Measurements from ENCODE around the gene KIF14.

DNA sequence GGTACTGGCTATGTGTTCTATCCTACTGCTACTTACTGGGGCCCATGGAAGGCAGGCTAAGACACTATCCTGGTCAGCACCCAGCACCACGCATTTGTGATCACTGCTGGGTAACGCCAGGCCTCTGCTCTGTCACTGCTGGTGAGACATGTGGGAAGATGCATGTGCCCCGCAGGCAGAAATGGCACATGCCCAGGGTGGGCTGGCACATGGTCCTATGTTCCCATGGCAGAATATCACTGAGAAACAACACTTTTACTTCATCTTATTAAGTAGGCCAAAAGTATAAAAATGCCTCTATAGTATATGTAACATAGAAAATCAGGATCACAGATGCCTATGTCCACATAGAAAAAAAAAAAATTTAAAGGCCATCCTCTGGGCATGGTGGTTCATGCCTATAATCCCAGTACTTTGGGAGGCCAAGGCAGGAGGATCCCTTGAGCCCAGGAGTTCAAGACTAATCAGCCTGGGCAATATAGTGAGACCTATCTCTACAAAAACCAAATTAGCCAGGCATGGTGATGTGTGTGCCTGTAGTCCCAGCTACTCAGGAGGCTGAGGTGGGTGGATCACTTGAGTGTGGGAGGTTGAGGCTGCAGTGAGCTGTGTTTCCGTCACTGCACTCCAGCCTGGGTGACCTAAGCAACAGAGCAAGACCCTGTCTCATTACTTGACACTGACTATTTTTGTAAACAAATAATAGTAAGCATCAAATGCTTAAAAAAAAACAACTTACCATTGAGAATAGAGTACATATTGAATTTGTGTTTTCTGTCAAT is 37.7 kb upstream of the KIF14 start:
- TF ChIP-seq TEAD4 (IDR thresholded peaks at IDR 0.05) (no peak), TAF1 (IDR thresholded peaks at IDR 0.05; ENCODE audit: low read depth) (no peak), EP300 (IDR thresholded peaks at IDR 0.05; ENCODE audit: borderline replicate concordance) (no peak), YY1 (IDR thresholded peaks at IDR 0.05; ENCODE audit: low read depth) (no peak), CREB1 (IDR thresholded peaks at IDR 0.05; ENCODE audit: low read depth) (no peak), RAD21 (IDR thresholded peaks at IDR 0.05; ENCODE audit: low read depth) (no peak), TCF12 (IDR thresholded peaks at IDR 0.05; ENCODE audit: low read depth) (no peak), EGR1 (IDR thresholded peaks at IDR 0.05) (no peak)
- TF ChIP-seq, protein P1, sequence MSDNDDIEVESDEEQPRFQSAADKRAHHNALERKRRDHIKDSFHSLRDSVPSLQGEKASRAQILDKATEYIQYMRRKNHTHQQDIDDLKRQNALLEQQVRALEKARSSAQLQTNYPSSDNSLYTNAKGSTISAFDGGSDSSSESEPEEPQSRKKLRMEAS (IDR thresholded peaks at IDR 0.05), result no peak
- TF ChIP-seq, protein P2, sequence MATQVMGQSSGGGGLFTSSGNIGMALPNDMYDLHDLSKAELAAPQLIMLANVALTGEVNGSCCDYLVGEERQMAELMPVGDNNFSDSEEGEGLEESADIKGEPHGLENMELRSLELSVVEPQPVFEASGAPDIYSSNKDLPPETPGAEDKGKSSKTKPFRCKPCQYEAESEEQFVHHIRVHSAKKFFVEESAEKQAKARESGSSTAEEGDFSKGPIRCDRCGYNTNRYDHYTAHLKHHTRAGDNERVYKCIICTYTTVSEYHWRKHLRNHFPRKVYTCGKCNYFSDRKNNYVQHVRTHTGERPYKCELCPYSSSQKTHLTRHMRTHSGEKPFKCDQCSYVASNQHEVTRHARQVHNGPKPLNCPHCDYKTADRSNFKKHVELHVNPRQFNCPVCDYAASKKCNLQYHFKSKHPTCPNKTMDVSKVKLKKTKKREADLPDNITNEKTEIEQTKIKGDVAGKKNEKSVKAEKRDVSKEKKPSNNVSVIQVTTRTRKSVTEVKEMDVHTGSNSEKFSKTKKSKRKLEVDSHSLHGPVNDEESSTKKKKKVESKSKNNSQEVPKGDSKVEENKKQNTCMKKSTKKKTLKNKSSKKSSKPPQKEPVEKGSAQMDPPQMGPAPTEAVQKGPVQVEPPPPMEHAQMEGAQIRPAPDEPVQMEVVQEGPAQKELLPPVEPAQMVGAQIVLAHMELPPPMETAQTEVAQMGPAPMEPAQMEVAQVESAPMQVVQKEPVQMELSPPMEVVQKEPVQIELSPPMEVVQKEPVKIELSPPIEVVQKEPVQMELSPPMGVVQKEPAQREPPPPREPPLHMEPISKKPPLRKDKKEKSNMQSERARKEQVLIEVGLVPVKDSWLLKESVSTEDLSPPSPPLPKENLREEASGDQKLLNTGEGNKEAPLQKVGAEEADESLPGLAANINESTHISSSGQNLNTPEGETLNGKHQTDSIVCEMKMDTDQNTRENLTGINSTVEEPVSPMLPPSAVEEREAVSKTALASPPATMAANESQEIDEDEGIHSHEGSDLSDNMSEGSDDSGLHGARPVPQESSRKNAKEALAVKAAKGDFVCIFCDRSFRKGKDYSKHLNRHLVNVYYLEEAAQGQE (IDR thresholded peaks at IDR 0.05; ENCODE audit: low read depth), result no peak
- TF ChIP-seq, protein P3, sequence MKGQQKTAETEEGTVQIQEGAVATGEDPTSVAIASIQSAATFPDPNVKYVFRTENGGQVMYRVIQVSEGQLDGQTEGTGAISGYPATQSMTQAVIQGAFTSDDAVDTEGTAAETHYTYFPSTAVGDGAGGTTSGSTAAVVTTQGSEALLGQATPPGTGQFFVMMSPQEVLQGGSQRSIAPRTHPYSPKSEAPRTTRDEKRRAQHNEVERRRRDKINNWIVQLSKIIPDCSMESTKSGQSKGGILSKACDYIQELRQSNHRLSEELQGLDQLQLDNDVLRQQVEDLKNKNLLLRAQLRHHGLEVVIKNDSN (IDR thresholded peaks at IDR 0.05), result no peak

Measured in Ishikawa (cell line).